Mucosa of descending colon (tissue), 3 donors: Measurements from ENCODE around the gene KDM2A. TPM values are rescaled to one million over a fixed set of nuclear protein-coding genes. Genes with fewer than 3 reads are reported as not detected.
"Not testable (repeated sequence)": the region's sequence is repeated elsewhere in the genome, so short reads cannot be mapped to it uniquely, and the experiment has no call there.

Experiments used
- ATAC-seq: fragments of 200-7000 bp; cut with Tn5 transposase; one replicate; pipeline ENCODE4 v1.9.1; 2020; ENCODE audit warnings: mild to moderate bottlenecking, moderate library complexity
- DNase-seq, 3 donors: peaks; one replicate each; pipeline ENCODE4 v3.0.0-alpha.2; 2020
- H3K36me3 ChIP-seq: fragments of 200-600 bp; one replicate; pipeline ENCODE4 v1.8.0; 2021; ENCODE audit warnings: low read depth, mild to moderate bottlenecking
- H3K4me1 ChIP-seq: fragments of 200-600 bp; one replicate; pipeline ENCODE4 v1.8.0; 2021; ENCODE audit warnings: low read depth, mild to moderate bottlenecking
- H3K4me3 ChIP-seq: fragments of 200-600 bp; one replicate; pipeline ENCODE4 v1.8.0; 2021; ENCODE audit warnings: mild to moderate bottlenecking
- H3K9me3 ChIP-seq: fragments of 200-600 bp; one replicate; pipeline ENCODE4 v1.8.0; 2021; ENCODE audit warnings: mild to moderate bottlenecking
- CTCF ChIP-seq: fragments of 200-600 bp; IDR thresholded peaks from one replicate; pipeline ENCODE4 v1.8.0; 2022; ENCODE audit warnings: antibody characterized with exemption, mild to moderate bottlenecking
- intact Hi-C, 2 donors: fragments of 100-400 bp; cut with DNase I in 1 of 2; cut with micrococcal nuclease in 1 of 2; formaldehyde crosslinking; loops; one replicate each; pipeline versions ENCODE4 v1.11.0 to v1.11.1; 2022; cut with DNase I, micrococcal nuclease
- total RNA-seq, 3 donors: library from RNA; stranded (reverse); fragmentation: NEBNext Ultra II Directional in 2 of 3; extraction: Animal tissue kit (Norgen Biotek cat#: 25700) in 2 of 3; gene quantifications; one replicate each; pipeline versions ENCODE4 v1.2.1 to v1.2.4, GENCODE V29; 2021 to 2023
- donor health status: DM: no; HTN: no; CAD: no; lungs with moderate emphysema.
- donor health status: DM: no; HTN: no; CAD: no.
- donor health status: DM: no; HTN: yes; CAD: no.

Gene KDM2A
- total RNA-seq, 3 donors from 2014 or later: 67.2 to 84.6 (median 77.1) TPM

GRCh38 chr11:67163006-67163405 lies 43.9 kb downstream of the KDM2A start:
- H3K4me3 ChIP-seq: no peak overlapping the region
- DNase-seq (no peak), ATAC-seq (no peak)
- H3K4me1 ChIP-seq: no peaks in the 10 kb centered on the region
- no peaks in the 10 kb centered on the region for H3K36me3 ChIP-seq
- TF ChIP-seq CTCF: no peak
- H3K9me3 ChIP-seq: no peaks in the 10 kb centered on the region
- intact Hi-C loops: loop anchor here in 1 of 2 donors (10.0 kb wide), 1 partner anchor 78 kb away; no protein-coding TSS in a partner anchor

GRCh38 chr11:67165623-67166022 lies 46.6 kb downstream of the KDM2A start:
- Histone ChIP-seq H3K36me3 (no peaks in the 10 kb centered on the region), H3K4me3 (no peak overlapping the region), H3K9me3 (no peaks in the 10 kb centered on the region), H3K4me1 (no peaks in the 10 kb centered on the region)
- intact Hi-C loops: loop anchor here in 1 of 2 donors (10.0 kb wide), 1 partner anchor 81 kb away; no protein-coding TSS in a partner anchor
- DNase-seq (no peak), ATAC-seq (no peak)
- TF ChIP-seq CTCF: no peak

GRCh38 chr11:67167091-67167490 lies 48.0 kb downstream of the KDM2A start:
- intact Hi-C loops: loop anchor here in 1 of 2 donors (10.0 kb wide), 1 partner anchor 82 kb away; no protein-coding TSS in a partner anchor
- no peaks in the 10 kb centered on the region for H3K9me3 ChIP-seq
- H3K4me3 ChIP-seq: no peak overlapping the region
- DNase-seq (no peak), ATAC-seq (no peak)
- TF ChIP-seq CTCF: no peak
- no peaks in the 10 kb centered on the region for H3K36me3 ChIP-seq
- H3K4me1 ChIP-seq: no peaks in the 10 kb centered on the region

- ATAC-seq: no peak
- no peak overlapping the region for H3K4me3 ChIP-seq
- no peaks in the 10 kb centered on the region for H3K9me3 ChIP-seq
- no peaks in the 10 kb centered on the region for H3K36me3 ChIP-seq
- no peak for TF ChIP-seq CTCF
- no peak for DNase-seq
- no peaks in the 10 kb centered on the region for H3K4me1 ChIP-seq
- intact Hi-C loops: loop anchor here in 1 of 2 donors (10.0 kb wide), 1 partner anchor 83 kb away; no protein-coding TSS in a partner anchor
Observed at GRCh38 chr11:67167719-67168118, 48.7 kb downstream of the KDM2A start.

GRCh38 chr11:67168911-67169310 lies 49.8 kb downstream of the KDM2A start:
- not testable (repeated sequence) for ATAC-seq, H3K4me1 ChIP-seq
- intact Hi-C loops: loop anchor here in 1 of 2 donors (10.0 kb wide), 1 partner anchor 84 kb away; no protein-coding TSS in a partner anchor

GRCh38 chr11:67174311-67174710 lies 55.2 kb downstream of the KDM2A start:
- TF ChIP-seq CTCF: no peak
- ATAC-seq (no peak), DNase-seq (no peak)
- no peaks in the 10 kb centered on the region for H3K9me3 ChIP-seq
- no peak overlapping the region for H3K4me3 ChIP-seq
- no peaks in the 10 kb centered on the region for H3K4me1 ChIP-seq
- H3K36me3 ChIP-seq: no peaks in the 10 kb centered on the region
- intact Hi-C loops: no loop called here

More at GRCh38 chr11:67168911-67169310, 49.8 kb downstream of the KDM2A start:
- DNase-seq, H3K4me3 ChIP-seq, H3K9me3 ChIP-seq, H3K36me3 ChIP-seq: not testable (repeated sequence)
